GM12864 (cell line): ENCODE data around the gene SCAANT1.

ENCODE experiments used
- DNase-seq: peaks from one replicate; pipeline ENCODE4 v3.0.0-alpha.2; 2011; ENCODE audit warnings: low read depth
- H3K4me3 ChIP-seq: 2 replicates; pipeline ENCODE4 v1.5.1; 2011; ENCODE audit warnings: mild to moderate bottlenecking, low read depth, low read length, control low read depth
- CTCF ChIP-seq: IDR thresholded peaks from 2 replicates; pipeline ENCODE4 v1.5.1; 2011; ENCODE audit warnings: low read depth, mild to moderate bottlenecking, moderate library complexity, low read length, control low read depth, inconsistent platforms; ENCODE audit errors: missing control alignments

SCAANT1 gene

GRCh38 chr3:63874769-63875168, 37.4 kb downstream of the SCAANT1 start:
- no peak overlapping the region for H3K4me3 ChIP-seq
- no peak for DNase-seq
- no peak for TF ChIP-seq CTCF

GRCh38 chr3:63872135-63872924, 39.9 kb downstream of the SCAANT1 start:
- no peak overlapping the region for H3K4me3 ChIP-seq
- DNase-seq, result no peak
- no peak for TF ChIP-seq CTCF

GRCh38 chr3:63870615-63871005, 41.6 kb downstream of the SCAANT1 start:
- TF ChIP-seq CTCF, result no peak
- DNase-seq, result no peak
- no peak overlapping the region for H3K4me3 ChIP-seq

GRCh38 chr3:63869940-63870614, 42.1 kb downstream of the SCAANT1 start:
- DNase-seq, result no peak
- no peak overlapping the region for H3K4me3 ChIP-seq
- no peak for TF ChIP-seq CTCF

- no peak for DNase-seq
- TF ChIP-seq CTCF, result no peak
- H3K4me3 ChIP-seq, result no peak overlapping the region
Observed at GRCh38 chr3:63867225-63867624, 45.0 kb downstream of the SCAANT1 start.

GRCh38 chr3:63864965-63865327, 47.2 kb downstream of the SCAANT1 start:
- no peak for DNase-seq
- no peak for TF ChIP-seq CTCF

More at GRCh38 chr3:63864965-63865327, 47.2 kb downstream of the SCAANT1 start:
- peak overlapping the region; percentile 93 for H3K4me3 ChIP-seq
